ENCODE results near the gene PLP1.
"Not testable (repeated sequence)": the region's sequence is repeated elsewhere in the genome, so short reads cannot be mapped to it uniquely, and the experiment has no call there.

Gene PLP1

DNA sequence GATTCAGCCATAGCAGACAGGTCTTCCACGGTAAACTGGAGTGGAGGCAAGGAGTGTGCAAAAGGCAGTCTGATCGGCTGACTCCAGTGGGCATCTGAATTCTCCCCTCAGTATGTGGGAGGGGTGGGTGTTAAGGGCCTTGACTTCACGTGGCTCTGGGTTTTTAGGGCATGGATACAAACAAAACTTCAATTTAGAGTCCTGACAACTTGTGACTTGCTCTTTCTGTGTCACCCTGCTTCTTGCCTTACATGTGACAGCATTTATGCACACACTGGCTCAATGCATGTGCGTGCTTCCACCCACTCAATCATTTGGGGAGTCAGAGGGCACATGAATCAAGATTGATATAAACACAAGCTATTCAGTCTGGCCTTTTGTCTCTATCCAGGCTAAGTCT lies 17.5 kb downstream of the PLP1 start:
- no peaks in the 10 kb centered on the region for H3K4me1 Mint-ChIP-seq
- H3K4me3 Mint-ChIP-seq = no peak overlapping the region
- H3K27me3 Mint-ChIP-seq = no peaks in the 10 kb centered on the region
- H3K36me3 Mint-ChIP-seq = no peaks in the 10 kb centered on the region
- H3K9me3 Mint-ChIP-seq = no peaks in the 10 kb centered on the region
- H3K27ac Mint-ChIP-seq = no peak overlapping the region

DNA sequence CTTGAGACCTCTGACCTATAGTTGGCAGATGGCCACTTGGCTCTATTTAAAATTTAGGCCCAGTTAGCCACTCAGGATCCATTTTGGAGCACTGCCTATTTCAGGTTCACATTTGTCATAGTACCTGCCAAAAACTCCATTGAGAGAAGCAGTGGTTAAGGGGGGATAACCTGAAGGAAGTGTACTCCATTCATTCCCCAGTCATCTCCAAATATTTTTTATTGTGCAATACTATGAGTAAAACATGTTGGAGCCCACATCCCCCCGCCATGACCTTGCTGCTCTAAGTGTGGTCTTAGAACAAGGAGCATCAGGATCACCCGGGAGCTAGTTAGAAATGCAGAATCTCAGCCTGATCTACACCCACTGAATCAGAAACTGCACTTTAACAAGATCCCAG lies 21.1 kb downstream of the PLP1 start:
- Mint-ChIP-seq H3K4me3 (no peak overlapping the region), H3K4me1 (peaks cover 6% of the 10 kb centered on the region), H3K36me3 (no peaks in the 10 kb centered on the region), H3K9me3 (no peaks in the 10 kb centered on the region), H3K27me3 (no peaks in the 10 kb centered on the region), H3K27ac (no peak overlapping the region)

DNA sequence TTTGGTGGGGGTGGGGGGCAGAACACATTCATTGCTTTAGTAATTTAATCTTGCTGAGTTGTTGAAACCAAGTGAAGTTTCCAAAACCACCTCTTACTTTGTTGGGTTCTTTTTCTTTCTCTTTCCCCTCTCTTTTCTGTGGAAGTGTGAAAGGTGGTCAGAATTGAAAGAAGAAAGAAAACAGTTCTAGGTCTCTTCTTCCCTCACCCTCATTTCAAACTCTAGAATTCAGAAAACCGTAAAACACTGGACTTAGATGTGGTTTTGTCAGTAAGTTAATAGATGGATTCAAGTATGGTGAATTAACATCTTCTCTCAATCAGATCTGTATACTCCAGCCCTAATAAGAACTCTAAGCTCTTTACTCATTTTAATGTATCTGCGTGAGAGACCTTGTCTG lies 23.7 kb downstream of the PLP1 start:
- Mint-ChIP-seq H3K27ac (no peak overlapping the region), H3K4me3 (no peak overlapping the region), H3K27me3 (peaks cover 2% of the 10 kb centered on the region), H3K9me3 (no peaks in the 10 kb centered on the region), H3K36me3 (no peaks in the 10 kb centered on the region), H3K4me1 (peaks cover 6% of the 10 kb centered on the region)

DNA sequence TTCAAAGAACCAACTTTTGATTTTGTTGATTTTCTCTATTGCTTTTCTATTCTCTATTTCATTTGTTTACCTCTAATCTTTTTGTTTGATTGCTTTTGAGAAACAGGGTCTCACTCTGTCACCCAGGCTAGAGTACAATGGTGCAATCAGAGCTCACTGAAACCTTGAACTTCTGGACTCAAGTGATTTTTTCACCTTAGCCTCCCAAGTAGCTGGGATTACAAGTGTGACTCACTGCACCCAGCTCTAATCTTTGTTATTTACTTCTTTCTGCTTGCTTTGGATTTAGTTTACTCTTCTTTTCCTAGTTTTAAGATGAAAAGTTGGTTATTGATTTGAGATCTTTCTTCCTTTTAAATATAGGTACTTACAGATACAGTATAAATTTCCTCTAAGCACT lies 29.2 kb downstream of the PLP1 start:
- Mint-ChIP-seq H3K27ac (no peak overlapping the region), H3K4me1 (peaks cover 9% of the 10 kb centered on the region), H3K4me3 (no peak overlapping the region), H3K9me3 (no peaks in the 10 kb centered on the region), H3K36me3 (peaks cover 2% of the 10 kb centered on the region), H3K27me3 (peaks cover 2% of the 10 kb centered on the region)

DNA sequence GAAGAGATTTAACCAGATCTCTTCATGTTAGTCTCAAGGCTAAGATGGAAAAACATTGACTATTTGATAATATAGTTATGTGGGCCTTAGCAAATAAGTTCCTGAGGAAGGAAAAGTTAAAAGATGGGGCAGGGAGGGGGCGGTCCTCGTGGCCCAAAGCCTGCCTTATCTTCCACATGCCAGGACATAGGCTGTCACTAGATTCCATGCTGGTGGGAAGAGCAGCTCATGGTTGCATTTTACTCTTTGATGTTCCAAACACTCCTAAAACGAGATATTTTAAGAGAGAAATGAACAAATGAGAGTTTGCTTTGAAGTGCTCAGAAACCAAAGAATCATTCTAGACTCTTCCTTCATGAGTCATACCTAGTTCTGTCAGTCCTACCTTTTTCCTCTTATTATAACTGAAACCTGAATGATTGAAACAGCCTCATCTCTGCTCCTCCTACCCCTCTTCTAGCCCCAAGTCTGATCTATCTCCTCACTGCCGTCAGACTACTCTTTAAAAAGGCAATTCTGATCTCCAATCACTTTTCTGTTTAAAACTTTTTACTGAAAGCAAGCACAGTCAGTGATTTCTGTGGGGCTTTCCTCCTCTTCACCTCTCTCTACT lies 30.3 kb downstream of the PLP1 start:
- no peak overlapping the region for H3K4me3 Mint-ChIP-seq
- H3K4me1 Mint-ChIP-seq = peaks cover 9% of the 10 kb centered on the region
- peaks cover 2% of the 10 kb centered on the region for H3K36me3 Mint-ChIP-seq
- H3K27ac Mint-ChIP-seq = no peak overlapping the region
- H3K9me3 Mint-ChIP-seq = no peaks in the 10 kb centered on the region
- H3K27me3 Mint-ChIP-seq = peaks cover 2% of the 10 kb centered on the region

DNA sequence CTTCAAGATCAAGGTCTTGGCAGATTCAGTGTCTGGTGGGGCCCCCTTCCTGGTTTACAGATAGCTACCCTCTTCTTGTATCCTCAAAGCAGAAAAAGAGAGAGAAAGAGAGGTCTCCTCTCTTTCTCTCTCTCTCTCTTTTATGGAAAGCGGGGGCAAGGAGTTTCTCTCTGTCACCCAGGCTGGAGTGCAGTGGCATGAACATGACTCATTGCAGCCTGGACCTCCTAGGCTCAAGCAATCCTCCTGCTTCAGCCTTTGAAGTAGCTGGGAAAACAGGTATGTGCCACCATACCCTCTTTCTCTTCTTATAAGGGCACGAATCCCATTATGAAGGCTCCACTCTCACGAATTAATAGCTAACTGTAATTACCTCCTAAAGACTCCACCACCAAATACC lies 35.2 kb downstream of the PLP1 start:
- Mint-ChIP-seq H3K36me3 (no peaks in the 10 kb centered on the region), H3K27ac (no peak overlapping the region), H3K4me1 (peaks cover 6% of the 10 kb centered on the region), H3K9me3 (no peaks in the 10 kb centered on the region), H3K4me3 (no peak overlapping the region), H3K27me3 (no peaks in the 10 kb centered on the region)

DNA sequence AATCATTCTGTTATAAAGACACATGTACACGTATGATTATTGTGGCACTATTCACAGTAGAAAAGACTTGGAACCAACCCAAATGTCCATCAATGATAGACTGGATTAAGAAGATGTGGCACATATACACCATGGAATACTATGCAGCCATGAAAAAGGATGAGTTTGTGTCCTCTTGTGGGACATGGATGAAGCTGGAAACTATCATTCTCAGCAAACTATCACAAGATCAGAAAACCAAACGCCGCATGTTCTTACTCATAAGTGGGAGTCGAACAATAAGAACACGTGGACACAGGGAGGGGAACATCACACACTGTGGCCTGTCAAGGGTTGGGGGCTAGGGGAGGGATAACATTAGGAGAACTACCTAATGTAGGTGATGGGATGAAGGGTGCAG lies 40.5 kb downstream of the PLP1 start:
- not testable (repeated sequence) for H3K27ac Mint-ChIP-seq, H3K4me3 Mint-ChIP-seq, H3K36me3 Mint-ChIP-seq, H3K4me1 Mint-ChIP-seq, H3K27me3 Mint-ChIP-seq, H3K9me3 Mint-ChIP-seq

DNA sequence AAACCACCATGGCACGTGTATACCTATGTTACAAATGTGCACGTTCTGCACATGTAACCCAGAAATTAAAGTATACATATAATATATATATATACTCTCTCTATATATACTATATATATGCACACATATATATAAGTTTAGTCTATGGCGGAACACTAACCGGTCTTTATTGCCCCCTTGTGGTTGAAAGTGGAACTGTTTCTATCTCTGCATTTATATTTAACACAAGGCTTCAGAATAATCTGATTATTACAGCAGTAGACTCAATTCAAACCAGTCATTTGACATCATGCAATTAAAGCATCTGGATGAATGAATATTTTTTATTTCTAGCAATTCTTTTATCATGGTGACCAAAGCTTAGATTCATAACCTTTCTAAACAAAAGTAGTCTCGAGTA lies 40.9 kb downstream of the PLP1 start:
- Mint-ChIP-seq H3K36me3 (no peaks in the 10 kb centered on the region), H3K4me1 (no peaks in the 10 kb centered on the region), H3K4me3 (no peak overlapping the region), H3K9me3 (no peaks in the 10 kb centered on the region), H3K27ac (no peak overlapping the region), H3K27me3 (no peaks in the 10 kb centered on the region)

DNA sequence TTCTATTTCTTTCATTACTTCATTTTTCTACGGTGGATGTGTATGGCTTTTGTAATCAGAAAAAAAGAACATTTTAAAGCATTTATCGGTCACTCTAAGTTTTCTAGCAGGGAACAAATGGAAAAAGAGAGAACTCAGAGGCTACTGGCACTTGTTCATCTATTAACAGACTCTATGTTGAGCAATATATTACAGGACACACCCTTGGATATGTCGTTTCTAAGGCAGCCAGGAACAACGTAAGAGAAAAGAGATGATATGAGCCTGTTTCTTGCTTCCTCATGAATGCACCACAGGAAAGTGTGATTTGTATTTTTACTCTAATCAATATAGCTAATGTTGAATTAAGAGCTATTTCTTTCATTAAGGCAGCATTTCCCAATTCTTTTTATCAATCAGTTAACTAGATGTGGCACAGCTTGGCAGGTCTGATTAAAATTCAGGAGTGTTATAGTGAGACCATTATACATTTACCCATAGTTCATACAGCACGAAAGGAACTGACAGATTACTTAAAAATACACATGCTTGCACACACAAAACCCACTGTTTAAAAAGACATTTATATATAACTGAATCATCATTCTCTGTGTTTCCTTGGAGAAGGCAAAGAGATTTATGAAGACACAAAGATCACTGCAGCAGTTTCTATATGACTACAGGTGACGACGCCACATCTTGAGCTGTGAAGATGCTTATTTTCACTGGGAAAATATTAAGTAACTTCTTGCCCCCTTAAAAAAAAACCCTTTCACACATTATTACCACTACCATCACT lies 42.4 kb downstream of the PLP1 start:
- H3K4me1 Mint-ChIP-seq = no peaks in the 10 kb centered on the region
- H3K4me3 Mint-ChIP-seq = no peak overlapping the region
- H3K9me3 Mint-ChIP-seq = no peaks in the 10 kb centered on the region
- no peaks in the 10 kb centered on the region for H3K36me3 Mint-ChIP-seq
- H3K27me3 Mint-ChIP-seq = no peaks in the 10 kb centered on the region
- no peak overlapping the region for H3K27ac Mint-ChIP-seq

DNA sequence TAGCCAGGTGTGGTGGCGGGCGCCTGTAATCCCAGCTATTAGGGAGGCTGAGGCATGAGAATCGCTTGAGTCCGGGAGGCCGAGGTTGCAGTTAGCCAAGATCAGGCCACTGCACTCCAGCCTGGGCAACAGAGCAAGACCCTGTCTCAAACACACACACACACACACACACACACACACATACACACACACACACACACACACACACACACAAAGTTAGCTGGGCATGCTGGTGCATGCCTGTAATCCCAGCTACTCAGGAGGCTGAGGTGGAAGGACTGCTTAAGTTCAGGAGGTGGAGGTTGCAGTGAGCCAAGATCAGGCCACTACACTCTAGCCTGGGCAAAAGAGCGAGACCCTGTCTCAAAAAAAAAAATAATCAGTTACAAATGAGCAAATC lies 44.2 kb downstream of the PLP1 start:
- not testable (repeated sequence) for H3K27ac Mint-ChIP-seq, H3K36me3 Mint-ChIP-seq, H3K4me3 Mint-ChIP-seq, H3K9me3 Mint-ChIP-seq, H3K4me1 Mint-ChIP-seq, H3K27me3 Mint-ChIP-seq

DNA sequence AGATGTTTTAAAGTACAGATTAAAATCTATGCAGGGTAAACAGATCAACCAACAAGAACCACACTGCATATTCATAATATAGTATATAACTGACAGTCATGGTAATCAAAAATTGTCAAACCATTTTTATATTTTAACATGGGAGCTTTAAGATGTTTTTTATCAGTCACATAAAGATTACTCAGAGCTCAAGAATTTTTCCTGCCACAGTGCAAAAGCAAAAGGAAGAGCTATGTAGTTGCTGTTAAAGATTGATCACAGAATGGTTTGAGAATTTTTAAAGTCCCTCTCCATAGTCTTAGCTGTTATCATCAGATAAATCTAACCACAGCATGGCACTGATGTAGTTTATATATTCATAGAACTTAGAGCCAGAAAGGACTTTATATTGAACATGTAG lies 47.0 kb downstream of the PLP1 start:
- Mint-ChIP-seq H3K27me3 (no peaks in the 10 kb centered on the region), H3K4me3 (no peak overlapping the region)

DNA sequence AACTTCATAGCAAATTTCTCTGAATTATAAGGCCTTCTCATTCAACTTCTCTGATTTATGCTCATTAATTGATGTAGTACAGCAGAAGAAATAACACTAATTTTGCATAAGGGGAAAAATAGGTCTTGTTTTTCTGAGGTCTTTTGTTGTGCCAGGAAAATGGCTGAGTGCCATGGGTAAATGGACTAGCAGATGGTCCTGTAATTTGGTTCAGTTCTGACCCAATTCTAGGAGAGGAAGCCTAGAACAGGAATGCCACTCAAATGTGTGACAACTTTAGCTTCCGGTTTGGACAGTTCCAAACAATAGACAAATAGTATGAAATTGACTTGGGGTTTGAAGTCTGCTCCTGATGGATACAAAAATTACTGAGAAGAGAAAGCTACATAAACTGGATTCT lies 49.2 kb downstream of the PLP1 start:
- Mint-ChIP-seq H3K4me1 (no peaks in the 10 kb centered on the region), H3K9me3 (no peaks in the 10 kb centered on the region), H3K27ac (no peak overlapping the region), H3K27me3 (no peaks in the 10 kb centered on the region), H3K4me3 (no peak overlapping the region), H3K36me3 (no peaks in the 10 kb centered on the region)

More for the DNA sequence above, 47.0 kb downstream of the PLP1 start:
- Mint-ChIP-seq H3K4me1 (no peaks in the 10 kb centered on the region), H3K36me3 (no peaks in the 10 kb centered on the region), H3K9me3 (no peaks in the 10 kb centered on the region), H3K27ac (no peak overlapping the region)

DNA sequence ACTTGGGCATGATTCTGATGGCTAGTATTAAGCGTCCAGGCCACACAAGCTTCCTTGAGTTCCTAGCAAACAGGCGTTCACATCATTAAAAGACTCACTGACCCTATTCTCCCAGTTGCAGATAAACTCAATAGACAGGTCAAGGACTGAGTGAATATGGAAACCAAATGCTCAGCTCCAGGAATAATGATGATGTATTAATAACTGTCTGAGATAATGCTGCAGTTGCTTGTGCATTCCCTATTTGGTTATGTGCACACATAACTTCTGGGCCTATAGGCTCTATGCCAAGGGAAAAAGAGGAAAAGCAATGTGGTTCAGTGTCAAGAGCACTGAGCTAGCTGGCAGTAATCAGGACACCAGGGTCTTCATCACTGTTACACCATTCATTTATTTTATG lies 51.9 kb downstream of the PLP1 start:
- no peak overlapping the region for H3K27ac Mint-ChIP-seq
- H3K4me1 Mint-ChIP-seq = peaks cover 5% of the 10 kb centered on the region
- no peaks in the 10 kb centered on the region for H3K9me3 Mint-ChIP-seq
- no peak overlapping the region for H3K4me3 Mint-ChIP-seq
- H3K27me3 Mint-ChIP-seq = peaks cover 1% of the 10 kb centered on the region
- no peaks in the 10 kb centered on the region for H3K36me3 Mint-ChIP-seq

DNA sequence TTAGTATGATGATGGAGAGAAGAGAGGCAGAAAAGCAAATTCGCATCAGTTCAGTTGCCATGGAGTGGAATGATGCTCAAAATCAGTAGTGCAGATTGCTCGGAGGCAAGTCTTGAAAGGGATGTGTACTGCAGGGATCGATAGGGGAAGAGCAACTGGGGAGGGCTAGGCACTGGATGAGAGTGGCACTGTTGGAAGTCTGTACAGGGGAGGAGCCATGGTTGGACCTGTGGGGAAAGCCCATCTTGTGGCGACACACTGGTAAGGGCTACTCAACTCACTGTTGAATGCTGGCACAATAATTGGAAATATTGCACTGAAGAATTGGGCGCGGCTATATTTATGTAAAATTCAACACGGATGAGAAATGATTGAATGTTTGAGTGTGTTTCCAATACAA lies 54.2 kb downstream of the PLP1 start:
- Mint-ChIP-seq H3K9me3 (no peaks in the 10 kb centered on the region), H3K27ac (no peak overlapping the region), H3K4me3 (peak overlapping the region; percentile 34), H3K27me3 (peaks cover 1% of the 10 kb centered on the region), H3K4me1 (peaks cover 5% of the 10 kb centered on the region), H3K36me3 (no peaks in the 10 kb centered on the region)

DNA sequence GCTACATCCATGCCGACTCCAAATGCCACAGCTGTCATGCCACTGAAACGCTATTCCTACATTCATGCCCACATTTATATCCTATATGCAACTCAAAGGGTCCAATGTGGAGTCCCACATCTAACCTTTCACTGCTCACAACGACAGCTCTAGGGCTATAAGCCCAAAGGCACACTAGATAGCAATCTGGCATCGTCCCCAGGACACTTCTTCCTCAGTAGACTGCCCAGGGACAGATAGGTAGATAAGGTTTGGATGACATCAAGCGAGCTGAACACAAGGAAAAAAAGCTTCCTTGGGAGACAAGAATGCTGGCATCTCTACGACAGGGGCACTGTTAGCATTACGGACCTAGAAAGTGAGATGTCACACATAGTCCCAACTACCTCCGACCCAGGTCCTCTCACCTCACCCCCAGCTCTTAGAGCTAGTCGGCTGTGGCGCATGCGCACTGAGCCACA lies 54.7 kb downstream of the PLP1 start:
- peaks cover 1% of the 10 kb centered on the region for H3K27me3 Mint-ChIP-seq
- H3K4me3 Mint-ChIP-seq = peak overlapping the region; percentile 75
- no peaks in the 10 kb centered on the region for H3K36me3 Mint-ChIP-seq
- peaks cover 5% of the 10 kb centered on the region for H3K4me1 Mint-ChIP-seq
- no peak overlapping the region for H3K27ac Mint-ChIP-seq
- H3K9me3 Mint-ChIP-seq = no peaks in the 10 kb centered on the region

DNA sequence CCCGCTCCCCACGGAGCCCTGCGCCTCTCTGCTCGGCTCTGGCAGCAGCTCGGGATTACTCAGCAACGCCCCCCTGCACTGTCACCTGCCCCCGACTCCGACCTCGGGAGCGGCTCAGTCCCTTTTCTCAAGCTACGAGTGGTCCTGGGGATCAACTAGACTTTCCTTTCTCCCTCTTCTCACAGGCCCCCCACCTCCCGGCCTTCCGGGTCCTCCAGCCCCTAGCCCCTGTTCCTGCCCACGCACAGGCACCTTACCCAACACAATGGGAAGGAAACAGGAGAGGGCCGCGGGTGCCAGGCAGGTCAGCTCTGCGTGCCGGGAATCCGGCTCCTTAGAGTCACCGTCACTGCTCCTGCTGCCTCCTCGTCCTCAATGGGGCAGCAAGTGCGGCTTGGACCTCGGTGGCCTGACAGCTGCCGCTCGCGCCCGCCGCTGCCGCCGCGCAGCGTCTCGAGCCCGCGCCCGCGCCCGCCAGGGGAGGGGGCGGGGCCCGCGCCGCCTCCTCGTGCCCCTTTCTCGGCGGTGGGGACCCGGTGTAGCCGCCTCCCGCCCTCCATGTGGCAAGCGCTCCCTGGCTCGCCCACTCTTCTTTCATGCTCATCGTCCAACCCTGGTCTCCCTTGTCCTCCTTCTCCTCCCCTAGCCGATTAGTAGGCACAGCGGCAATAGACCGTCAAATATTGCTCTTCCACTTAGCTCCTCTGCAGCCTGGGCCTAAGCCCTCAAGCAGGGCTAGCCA lies 55.3 kb downstream of the PLP1 start, which contains the start of gene RAB9B:
RAB9B (minus strand) TSS at position 455 of the 742 bp plus-strand sequence. CDS start 6,473 bp downstream, outside the sequence.
- Mint-ChIP-seq H3K4me3 (peak within 1 kb of the TSS; percentile 95), H3K27ac (peak within 1 kb of the TSS; percentile 88), H3K4me1 (peaks cover 5% of the 10 kb centered on the region), H3K36me3 (no peaks in the 10 kb centered on the region), H3K9me3 (no peaks in the 10 kb centered on the region), H3K27me3 (peaks cover 1% of the 10 kb centered on the region)
